Gastrocnemius medialis (tissue), 4 donors: ENCODE data around the gene ERRFI1.

Experiments
- CTCF ChIP-seq, 5 experiments: fragments of 450-650 bp in 3 of 5; fragments of 200-600 bp in 2 of 5; sonication (generic) in 2 of 5; IDR thresholded peaks in 4 of 5; conservative IDR thresholded peaks in 1 of 5; 1 replicate in 4 of 5; 2 replicates in 1 of 5; pipeline ENCODE4 v1.5.1; 2016 to 2019; ENCODE audit warnings: antibody characterized with exemption in 5 of 5, mild to moderate bottlenecking in 3 of 5, moderate library complexity in 3 of 5
- POLR2A ChIP-seq, 2 donors: fragments of 450-650 bp; IDR thresholded peaks; one replicate each; pipeline ENCODE4 v1.6.1; 2017; ENCODE audit warnings: antibody characterized with exemption in 2 of 2, mild to moderate bottlenecking in 2 of 2, moderate library complexity in 2 of 2

- no peak for TF ChIP-seq CTCF (IDR thresholded peaks at IDR 0.05 in 4 of 5, conservative IDR thresholded peaks at IDR 0.05 in 1 of 5)
- TF ChIP-seq POLR2A (IDR thresholded peaks at IDR 0.05), result no peak
Measured at GRCh38 chr1:8025061-8025670, 943 bp downstream of the ERRFI1 start.
